ENCODE measurements around the gene WNT5B. TPM values are rescaled to one million over a fixed set of nuclear protein-coding genes. Genes with fewer than 3 reads are reported as not detected.

The WNT5B gene
- total and polyA plus RNA-seq, 2 donors (not counting 3 experiments of a cell fraction or from before 2014, with no cell fraction given): not detected

- ChIA-PET POLR2A (no interaction called here), CTCF (no interaction called here)
- intact Hi-C loops (cut with micrococcal nuclease) (no loop called here), dilution Hi-C loops (cut with MboI; ENCODE audit: extremely low pct_ligation_motif_present, low sequenced_read_pairs) (no loop called here)
- H3K4me3 ChIP-seq (replicated peaks in 1 of 3; ENCODE audit: insufficient read depth in 1 of 3, low read depth in 1 of 3, low read length in 3 of 3): no peak overlapping the region
- H3K27ac ChIP-seq (ENCODE audit: insufficient read depth, low read depth, low read length): no peak overlapping the region
- H3K27me3 ChIP-seq (ENCODE audit: control insufficient read depth in 2 of 2, insufficient read depth in 2 of 2, low read length in 2 of 2): peaks cover 1 to 6% of the 10 kb centered on the region in 2 experiments
- H3K9me1 ChIP-seq (replicated peaks; ENCODE audit: control insufficient read depth, extremely low read depth, insufficient read depth, low read length): no peaks in the 10 kb centered on the region
- no peak for TF ChIP-seq POLR2AphosphoS5 (IDR thresholded peaks at IDR 0.05; ENCODE audit: insufficient read depth, low read depth, low read length)
- TF ChIP-seq, protein P1, sequence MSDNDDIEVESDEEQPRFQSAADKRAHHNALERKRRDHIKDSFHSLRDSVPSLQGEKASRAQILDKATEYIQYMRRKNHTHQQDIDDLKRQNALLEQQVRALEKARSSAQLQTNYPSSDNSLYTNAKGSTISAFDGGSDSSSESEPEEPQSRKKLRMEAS (IDR thresholded peaks at IDR 0.05; ENCODE audit: insufficient read depth, insufficient read length): no peak
- no peak for TF ChIP-seq POLR2A (IDR thresholded peaks at IDR 0.05; ENCODE audit: low read depth, low read length)
- no peak for TF ChIP-seq EZH2 (IDR thresholded peaks at IDR 0.05; ENCODE audit: borderline replicate concordance, low read depth, low read length, severe bottlenecking)
- TF ChIP-seq FOS (IDR thresholded peaks at IDR 0.05; ENCODE audit: borderline replicate concordance, insufficient read depth, low read length): no peak
- TF ChIP-seq CTCF (IDR thresholded peaks at IDR 0.05; ENCODE audit: extremely low read depth in 1 of 2, insufficient read depth in 1 of 2, low read depth in 1 of 2, low read length in 2 of 2): no peak
- no peak for TF ChIP-seq GATA2 (IDR thresholded peaks at IDR 0.05; ENCODE audit: insufficient read depth, insufficient read length, low read depth, low read length)
- no peak overlapping the region for H2AFZ ChIP-seq (ENCODE audit: low read depth, low read length)
- H3K36me3 ChIP-seq (ENCODE audit: control insufficient read depth in 2 of 2, extremely low read depth in 1 of 2, insufficient read depth in 2 of 2, low read length in 2 of 2): no peaks in the 10 kb centered on the region
- no peak overlapping the region for H3K4me2 ChIP-seq (ENCODE audit: insufficient read depth, low read length)
- no peak overlapping the region for H3K9ac ChIP-seq (replicated peaks; ENCODE audit: extremely low read depth, insufficient read depth, low read length)
- no TSS peak for BruUV-seq (replicated peaks)
- no peak for DNase-seq (ENCODE audit: low read depth, low spot score)
- FAIRE-seq: no peak
- H4K20me1 ChIP-seq (replicated peaks; ENCODE audit: control insufficient read depth, extremely low read depth, insufficient read depth, low read length): no peaks in the 10 kb centered on the region
- no peaks in the 10 kb centered on the region for H3K9me3 ChIP-seq (replicated peaks; ENCODE audit: control insufficient read depth, insufficient read depth, low read length)
- peaks cover 6% of the 10 kb centered on the region for H3K4me1 ChIP-seq (ENCODE audit: control insufficient read depth, extremely low read depth, insufficient read depth, low read length)
- no peaks in the 10 kb centered on the region for H3K79me2 ChIP-seq (ENCODE audit: control insufficient read depth, insufficient read depth, low read length)
These were observed 14.7 kb upstream of the WNT5B start for GRCh38 chr12:1614360-1614759.
